IMR-90 (cell line): ENCODE data around the gene SNX7. TPM values are rescaled to one million over a fixed set of nuclear protein-coding genes. Genes with fewer than 3 reads are reported as not detected.

ENCODE experiments used
- ATAC-seq: fragments of 200-7000 bp; cut with Tn5 transposase; 2 replicates; pipeline ENCODE4 v1.9.1; 2020; ENCODE audit warnings: low read depth, mild to moderate bottlenecking, moderate library complexity
- BruUV-seq: library from RNA; stranded (reverse); fragments of 400-500 nt; replicated peaks from 2 replicates; lab custom pipeline; 2021; lab: Mats Ljungman, UMichigan
- CTCF ChIA-PET: fragments of 300-600 bp; formaldehyde crosslinking; extraction: SDS; loops from one replicate; lab custom pipeline; 2021; ENCODE audit warnings: antibody characterized with exemption; lab: Yijun Ruan, JAX
- POLR2A ChIA-PET: fragments of 300-600 bp; sonication (Branson Sonifier 250); formaldehyde crosslinking; loops from one replicate; lab custom pipeline; 2022; ENCODE audit warnings: antibody characterized with exemption; ENCODE audit not compliant: unreplicated experiment; lab: Charles Lee
- DNase-seq: peaks from one replicate; pipeline ENCODE4 v3.0.0; 2013
- H2AFZ ChIP-seq: replicated peaks from 2 replicates; pipeline ENCODE3; 2013; ENCODE audit warnings: low read length, mild to moderate bottlenecking; ENCODE audit not compliant: poor library complexity
- H2AK5ac ChIP-seq: 2 replicates; pipeline ENCODE4 v1.6.1; 2013; ENCODE audit warnings: low read depth, low read length, inconsistent platforms
- H2AK9ac ChIP-seq: replicated peaks from 2 replicates; pipeline ENCODE3; 2013; ENCODE audit warnings: mild to moderate bottlenecking, low read depth, low read length, moderate library complexity; ENCODE audit not compliant: poor library complexity
- H2BK120ac ChIP-seq: 2 replicates; pipeline ENCODE4 v1.6.1; 2013; ENCODE audit warnings: low read depth, low read length, inconsistent platforms
- H2BK15ac ChIP-seq: 3 replicates; pipeline ENCODE4 v1.6.1; 2013; ENCODE audit warnings: low read depth, low read length, inconsistent platforms
- H2BK20ac ChIP-seq: 2 replicates; pipeline ENCODE4 v1.6.1; 2013; ENCODE audit warnings: low read depth, mild to moderate bottlenecking, inconsistent platforms, low read length, moderate library complexity
- H2BK5ac ChIP-seq: 2 replicates; pipeline ENCODE4 v1.6.1; 2013; ENCODE audit warnings: mild to moderate bottlenecking, low read depth, low read length, inconsistent platforms; ENCODE audit not compliant: poor library complexity, severe bottlenecking
- H3K14ac ChIP-seq: replicated peaks from 2 replicates; pipeline ENCODE4 v1.6.1; 2013; ENCODE audit warnings: low read depth, low read length, inconsistent platforms
- H3K18ac ChIP-seq: 2 replicates; pipeline ENCODE4 v1.6.1; 2013; ENCODE audit warnings: low read depth, low read length, control low read depth
- H3K23ac ChIP-seq: 2 replicates; pipeline ENCODE4 v1.6.1; 2013; ENCODE audit warnings: low read depth, low read length, inconsistent platforms
- H3K27ac ChIP-seq: 2 replicates; pipeline ENCODE4 v1.5.1; 2013; ENCODE audit warnings: mild to moderate bottlenecking, control low read depth, low read length; ENCODE audit not compliant: insufficient read depth
- H3K27me3 ChIP-seq: 2 replicates; pipeline ENCODE4 v1.6.1; 2013; ENCODE audit warnings: low read length; ENCODE audit not compliant: control insufficient read depth, insufficient read depth
- H3K36me3 ChIP-seq: 2 replicates; pipeline ENCODE4 v1.6.1; 2013; ENCODE audit warnings: low read length, mixed read lengths; ENCODE audit not compliant: control insufficient read depth, insufficient read depth
- H3K4ac ChIP-seq: 2 replicates; pipeline ENCODE4 v1.6.1; 2013; ENCODE audit warnings: low read depth, low read length, inconsistent platforms
- H3K4me1 ChIP-seq: 2 replicates; pipeline ENCODE4 v1.6.1; 2013; ENCODE audit warnings: low read length, mixed read lengths; ENCODE audit not compliant: control insufficient read depth, insufficient read depth
- H3K4me2 ChIP-seq: 2 replicates; pipeline ENCODE4 v1.6.1; 2013; ENCODE audit warnings: low read depth, mild to moderate bottlenecking, control low read depth, low read length, moderate library complexity
- H3K4me3 ChIP-seq: 2 replicates; pipeline ENCODE4 v1.5.1; 2013; ENCODE audit warnings: low read depth, mild to moderate bottlenecking, control low read depth, low read length, moderate library complexity; ENCODE audit not compliant: insufficient read depth
- H3K56ac ChIP-seq: 2 replicates; pipeline ENCODE4 v1.6.1; 2013; ENCODE audit warnings: low read length, inconsistent platforms; ENCODE audit not compliant: insufficient read depth; ENCODE audit errors: extremely low read depth
- H3K79me1 ChIP-seq, 2 experiments: 2 replicates each; pipeline ENCODE4 v1.6.1; 2013; ENCODE audit warnings: low read length in 2 of 2, inconsistent platforms in 1 of 2, low read depth in 1 of 2
- H3K9ac ChIP-seq: 2 replicates; pipeline ENCODE4 v1.6.1; 2013; ENCODE audit warnings: low read depth, low read length, control low read depth
- H3K9me1 ChIP-seq: 2 replicates; pipeline ENCODE4 v1.6.1; 2013; ENCODE audit warnings: low read length, inconsistent platforms; ENCODE audit not compliant: insufficient read depth
- H3K9me3 ChIP-seq: 2 replicates; pipeline ENCODE4 v1.6.1; 2013; ENCODE audit warnings: low read length; ENCODE audit not compliant: control insufficient read depth, insufficient read depth
- H4K20me1 ChIP-seq: 2 replicates; pipeline ENCODE4 v1.6.1; 2013; ENCODE audit warnings: low read length, inconsistent platforms; ENCODE audit not compliant: insufficient read depth
- H4K5ac ChIP-seq: 2 replicates; pipeline ENCODE4 v1.6.1; 2013; ENCODE audit warnings: mild to moderate bottlenecking, low read depth, low read length, control low read depth
- H4K8ac ChIP-seq, 2 experiments: 2 replicates each; pipeline ENCODE4 v1.6.1; 2013; ENCODE audit warnings: low read depth in 2 of 2, low read length in 2 of 2, control low read depth in 1 of 2, inconsistent platforms in 1 of 2
- H4K91ac ChIP-seq: 2 replicates; pipeline ENCODE4 v1.6.1; 2013; ENCODE audit warnings: low read depth, low read length, inconsistent platforms; ENCODE audit not compliant: insufficient read depth
- MAFK ChIP-seq: IDR thresholded peaks from 2 replicates; pipeline ENCODE4 v1.6.1; 2012; ENCODE audit warnings: low read depth, low read length, improper control_type of control experiment
- MXI1 ChIP-seq: IDR thresholded peaks from 2 replicates; pipeline ENCODE4 v1.6.1; 2012; ENCODE audit warnings: low read depth, mild to moderate bottlenecking, low read length, moderate library complexity, borderline replicate concordance
- POLR2A ChIP-seq: IDR thresholded peaks from 2 replicates; pipeline ENCODE4 v1.6.1; 2012; ENCODE audit warnings: mild to moderate bottlenecking, low read depth, low read length
- whole genome bisulfite sequencing, 2 experiments: methylation state at CpG; one replicate each; pipeline versions ENCODE4 v1.1.5 to v1.1.7; 2013; ENCODE audit warnings: missing lambda C conversion rate in 2 of 2; ENCODE audit not compliant: insufficient read length in 1 of 2; ENCODE audit errors: extremely low coverage in 2 of 2; 5-methylcytosine and 5-hydroxymethylcytosine counted together
- dilution Hi-C: fragments of 300-500 bp; cut with HindIII; formaldehyde crosslinking; loops from one replicate; pipeline ENCODE4 v1.14.3; 2018; ENCODE audit warnings: low sequenced_read_pairs; ENCODE audit not compliant: unreplicated experiment
- in situ Hi-C: fragments of 300-500 bp; cut with MboI; formaldehyde crosslinking; loops from 3 replicates; pipeline ENCODE4 v1.14.3; 2019; ENCODE audit warnings: low sequenced_read_pairs, inconsistent platforms, mixed read lengths
- intact Hi-C: fragments of 100-400 bp; cut with micrococcal nuclease; formaldehyde crosslinking; loops from 2 replicates; pipeline ENCODE4 v1.10.0; 2022
- polyA plus RNA-seq, 3 experiments: library from polyadenylated mRNA; depleted of rRNA; stranded (reverse); fragments of >200 nt; gene quantifications; 2 replicates each; pipeline ENCODE4 v1.2.3, GENCODE V29; 2012; ENCODE audit warnings: low replicate concordance in 1 of 3
- total RNA-seq: library from RNA; depleted of rRNA; stranded (reverse); fragments of >200 nt; gene quantifications from 2 replicates; pipeline ENCODE4 v1.2.3, GENCODE V29; 2012
- TF ChIP-seq, protein P1 (sequence below): fragments of 150-350 bp; IDR thresholded peaks from 2 replicates; pipeline ENCODE4 v1.6.1; 2016; ENCODE audit warnings: low read depth, mild to moderate bottlenecking, low read length, moderate library complexity, borderline replicate concordance
- TF ChIP-seq, protein P2 (sequence below): conservative IDR thresholded peaks from 2 replicates; pipeline ENCODE4 v1.5.1; 2012; ENCODE audit warnings: mild to moderate bottlenecking, low read depth, low read length, improper control_type of control experiment

The SNX7 gene
- total and polyA plus RNA-seq, 2 of the 4 experiments (the other 2 are of a cell fraction), result 22.5 to 24.4 TPM

DNA sequence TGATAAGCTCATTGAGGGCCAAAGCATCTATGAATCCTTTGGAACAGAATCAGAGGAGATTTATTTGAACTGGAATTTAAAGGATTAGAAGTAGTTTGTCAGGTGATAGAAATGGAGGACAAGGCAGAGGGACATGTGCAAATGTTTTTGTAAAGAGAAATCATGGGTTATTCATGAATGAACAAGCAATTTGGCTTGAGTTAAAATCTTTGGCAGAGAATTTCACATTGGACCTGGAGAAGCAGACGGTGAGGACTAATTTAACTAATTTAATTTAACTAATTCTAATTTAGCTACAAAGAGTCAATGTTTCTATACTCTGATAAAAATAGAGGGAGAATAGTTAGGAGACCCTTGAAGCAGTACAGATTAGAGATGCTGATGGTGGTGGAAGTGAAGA, 36.3 kb downstream of the SNX7 start:
- Histone ChIP-seq H3K27ac (no peak overlapping the region), H3K4ac (no peak overlapping the region), H3K79me1 (0 out of 4 replicates have a peak, but pooled peaks cover 0 to 9% of the 10 kb centered on the region in 2 experiments), H4K8ac (no peak overlapping the region), H3K56ac (no peak overlapping the region), H2BK120ac (no peak overlapping the region), H2AK5ac (no peak overlapping the region), H3K9ac (no peak overlapping the region), H2AK9ac (no peak overlapping the region), H3K27me3 (no peaks in the 10 kb centered on the region), H3K9me3 (no peaks in the 10 kb centered on the region), H3K14ac (no peak overlapping the region), H4K20me1 (no peaks in the 10 kb centered on the region), H3K23ac (no peak overlapping the region), H2BK5ac (no peak overlapping the region), H4K91ac (no peak overlapping the region), H3K4me2 (no peak overlapping the region), H3K36me3 (no peaks in the 10 kb centered on the region), H2BK15ac (no peak overlapping the region), H3K9me1 (peaks cover 3% of the 10 kb centered on the region), H2BK20ac (no peak overlapping the region), H2AFZ (no peak overlapping the region), H3K18ac (no peak overlapping the region), H4K5ac (no peak overlapping the region), H3K4me1 (peaks cover 5% of the 10 kb centered on the region), H3K4me3 (no peak overlapping the region)
- dilution Hi-C loops, result no loop called here
- in situ Hi-C loops, result no loop called here
- ATAC-seq, result no peak
- no TSS peak for BruUV-seq
- TF ChIP-seq MAFK, result no peak
- TF ChIP-seq, protein P1, sequence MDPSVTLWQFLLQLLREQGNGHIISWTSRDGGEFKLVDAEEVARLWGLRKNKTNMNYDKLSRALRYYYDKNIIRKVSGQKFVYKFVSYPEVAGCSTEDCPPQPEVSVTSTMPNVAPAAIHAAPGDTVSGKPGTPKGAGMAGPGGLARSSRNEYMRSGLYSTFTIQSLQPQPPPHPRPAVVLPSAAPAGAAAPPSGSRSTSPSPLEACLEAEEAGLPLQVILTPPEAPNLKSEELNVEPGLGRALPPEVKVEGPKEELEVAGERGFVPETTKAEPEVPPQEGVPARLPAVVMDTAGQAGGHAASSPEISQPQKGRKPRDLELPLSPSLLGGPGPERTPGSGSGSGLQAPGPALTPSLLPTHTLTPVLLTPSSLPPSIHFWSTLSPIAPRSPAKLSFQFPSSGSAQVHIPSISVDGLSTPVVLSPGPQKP, result no peak
- no peak for TF ChIP-seq POLR2A
- no peak for TF ChIP-seq MXI1
- TF ChIP-seq, protein P2, sequence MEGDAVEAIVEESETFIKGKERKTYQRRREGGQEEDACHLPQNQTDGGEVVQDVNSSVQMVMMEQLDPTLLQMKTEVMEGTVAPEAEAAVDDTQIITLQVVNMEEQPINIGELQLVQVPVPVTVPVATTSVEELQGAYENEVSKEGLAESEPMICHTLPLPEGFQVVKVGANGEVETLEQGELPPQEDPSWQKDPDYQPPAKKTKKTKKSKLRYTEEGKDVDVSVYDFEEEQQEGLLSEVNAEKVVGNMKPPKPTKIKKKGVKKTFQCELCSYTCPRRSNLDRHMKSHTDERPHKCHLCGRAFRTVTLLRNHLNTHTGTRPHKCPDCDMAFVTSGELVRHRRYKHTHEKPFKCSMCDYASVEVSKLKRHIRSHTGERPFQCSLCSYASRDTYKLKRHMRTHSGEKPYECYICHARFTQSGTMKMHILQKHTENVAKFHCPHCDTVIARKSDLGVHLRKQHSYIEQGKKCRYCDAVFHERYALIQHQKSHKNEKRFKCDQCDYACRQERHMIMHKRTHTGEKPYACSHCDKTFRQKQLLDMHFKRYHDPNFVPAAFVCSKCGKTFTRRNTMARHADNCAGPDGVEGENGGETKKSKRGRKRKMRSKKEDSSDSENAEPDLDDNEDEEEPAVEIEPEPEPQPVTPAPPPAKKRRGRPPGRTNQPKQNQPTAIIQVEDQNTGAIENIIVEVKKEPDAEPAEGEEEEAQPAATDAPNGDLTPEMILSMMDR, result no peak
- ChIA-PET POLR2A (no interaction called here), CTCF (interaction anchor here (0.6 kb wide), 1 partner anchor 37 kb away, joined by 5 read pairs; no protein-coding TSS in a partner anchor)
- WGBS, 2 experiments, result no CpG with 5 or more reads among the region's 1 CpG
- no peak for DNase-seq
- intact Hi-C loops, result no loop called here
